ENCODE results near the gene GDPD5. TPM values are rescaled to one million over a fixed set of nuclear protein-coding genes. Genes with fewer than 3 reads are reported as not detected.

The GDPD5 gene
- total RNA-seq, 6 donors from 2014 or later = 5.7 to 34.6 (median 14.0) TPM

- Histone ChIP-seq H3K36me3 (no peaks in the 10 kb centered on the region), H3K4me3 (no peak overlapping the region), H3K4me1 (peaks cover 8 to 25% (median 9%) of the 10 kb centered on the region in 4 donors), H3K9me3 (no peaks in the 10 kb centered on the region), H3K27me3 (no peaks in the 10 kb centered on the region), H3K27ac (no peak overlapping the region)
- ATAC-seq (ENCODE audit: low FRiP score in 2 of 2) (peak; percentile 71 to 88), DNase-seq (peak in 1 of 2 donors; percentile 81)
- no peak for TF ChIP-seq EP300 (IDR thresholded peaks at IDR 0.05)
- TF ChIP-seq POLR2AphosphoS5 (IDR thresholded peaks at IDR 0.05) = no peak
- no peak for TF ChIP-seq POLR2A (IDR thresholded peaks at IDR 0.05)
- TF ChIP-seq CTCF (IDR thresholded peaks at IDR 0.05) = peak; percentile 78 to 87 (median 81)
- whole genome bisulfite sequencing, 2 donors = 41% methylated on average over 7 of the region's 7 CpGs
Measured at GRCh38 chr11:75532200-75533048, 6.7 kb upstream of the GDPD5 start.

GRCh38 chr11:75531325-75531724, 5.6 kb upstream of the GDPD5 start:
- Histone ChIP-seq H3K27me3 (no peaks in the 10 kb centered on the region), H3K36me3 (no peaks in the 10 kb centered on the region), H3K4me3 (no peak overlapping the region), H3K27ac (no peak overlapping the region), H3K9me3 (no peaks in the 10 kb centered on the region), H3K4me1 (peaks cover 11 to 23% (median 12%) of the 10 kb centered on the region in 4 donors)
- TF ChIP-seq EP300 (IDR thresholded peaks at IDR 0.05) (no peak), POLR2AphosphoS5 (IDR thresholded peaks at IDR 0.05) (no peak), CTCF (IDR thresholded peaks at IDR 0.05) (no peak), POLR2A (IDR thresholded peaks at IDR 0.05) (no peak)
- 72 to 82% methylated on average over 4 of the region's 4 CpGs for WGBS, 2 donors
- DNase-seq = no peak
- ATAC-seq (ENCODE audit: low FRiP score in 2 of 2) = no peak

GRCh38 chr11:75530577-75530976, 4.8 kb upstream of the GDPD5 start:
- ATAC-seq (ENCODE audit: low FRiP score in 2 of 2) = no peak
- no peak for DNase-seq
- Histone ChIP-seq H3K36me3 (no peaks in the 10 kb centered on the region), H3K9me3 (no peaks in the 10 kb centered on the region), H3K27ac (no peak overlapping the region), H3K27me3 (no peaks in the 10 kb centered on the region), H3K4me3 (no peak overlapping the region), H3K4me1 (peaks cover 12 to 27% (median 16%) of the 10 kb centered on the region in 4 donors)
- TF ChIP-seq EP300 (IDR thresholded peaks at IDR 0.05) (no peak), CTCF (IDR thresholded peaks at IDR 0.05) (no peak), POLR2A (IDR thresholded peaks at IDR 0.05) (no peak), POLR2AphosphoS5 (IDR thresholded peaks at IDR 0.05) (no peak)
- 60% methylated on average over 3 of the region's 3 CpGs for WGBS, 2 donors

GRCh38 chr11:75527938-75528735, 2.4 kb upstream of the GDPD5 start:
- Histone ChIP-seq H3K27ac (no peak overlapping the region), H3K4me1 (peaks cover 14 to 37% (median 28%) of the 10 kb centered on the region in 4 donors), H3K36me3 (no peaks in the 10 kb centered on the region), H3K27me3 (peaks cover 0 to 9% (median 0%) of the 10 kb centered on the region in 4 donors), H3K4me3 (no peak overlapping the region), H3K9me3 (no peaks in the 10 kb centered on the region)
- ATAC-seq (ENCODE audit: low FRiP score in 2 of 2) (no peak), DNase-seq (no peak)
- TF ChIP-seq POLR2A (IDR thresholded peaks at IDR 0.05) (no peak), POLR2AphosphoS5 (IDR thresholded peaks at IDR 0.05) (no peak), CTCF (IDR thresholded peaks at IDR 0.05) (no peak), EP300 (IDR thresholded peaks at IDR 0.05) (no peak)
- WGBS, 2 donors = 67 to 70% methylated on average over 9 to 10 of the region's 10 CpGs
